ENCODE measurements around the gene C6orf132.

Gene C6orf132

DNA sequence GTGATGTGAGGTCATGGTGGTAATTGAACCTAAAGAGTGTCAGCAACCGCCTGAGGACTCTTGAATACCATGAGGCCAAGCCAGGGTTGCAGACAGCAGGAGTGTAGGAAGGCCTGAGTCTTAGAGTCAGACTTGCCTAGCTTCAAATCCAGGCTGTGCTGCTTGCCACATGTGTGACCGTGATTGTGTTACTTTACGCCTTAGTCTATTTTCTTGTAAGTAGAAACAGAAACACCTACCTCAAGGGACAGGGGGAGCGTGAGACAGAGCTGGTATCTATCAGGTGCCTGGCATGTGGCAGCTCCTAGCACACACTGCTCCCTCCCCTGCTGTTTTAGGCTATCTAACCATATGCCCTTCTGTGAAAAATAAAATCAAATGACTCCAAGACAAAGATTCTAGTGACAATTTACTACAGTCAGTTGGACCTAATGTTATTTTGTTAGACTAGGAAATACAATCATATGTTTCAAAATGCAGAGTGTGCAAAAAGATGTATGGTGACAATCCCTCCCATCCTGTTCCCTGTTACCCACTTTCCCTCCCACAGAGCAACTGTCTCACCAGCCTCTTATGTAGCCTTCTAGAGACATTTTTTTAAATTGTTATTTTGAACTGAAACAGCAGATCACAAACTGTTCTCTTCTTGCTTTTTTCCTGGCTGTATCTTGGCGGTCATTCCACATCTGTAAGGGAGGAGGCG, 70.4 kb downstream of the C6orf132 start:
- no peak for DNase-seq

DNA sequence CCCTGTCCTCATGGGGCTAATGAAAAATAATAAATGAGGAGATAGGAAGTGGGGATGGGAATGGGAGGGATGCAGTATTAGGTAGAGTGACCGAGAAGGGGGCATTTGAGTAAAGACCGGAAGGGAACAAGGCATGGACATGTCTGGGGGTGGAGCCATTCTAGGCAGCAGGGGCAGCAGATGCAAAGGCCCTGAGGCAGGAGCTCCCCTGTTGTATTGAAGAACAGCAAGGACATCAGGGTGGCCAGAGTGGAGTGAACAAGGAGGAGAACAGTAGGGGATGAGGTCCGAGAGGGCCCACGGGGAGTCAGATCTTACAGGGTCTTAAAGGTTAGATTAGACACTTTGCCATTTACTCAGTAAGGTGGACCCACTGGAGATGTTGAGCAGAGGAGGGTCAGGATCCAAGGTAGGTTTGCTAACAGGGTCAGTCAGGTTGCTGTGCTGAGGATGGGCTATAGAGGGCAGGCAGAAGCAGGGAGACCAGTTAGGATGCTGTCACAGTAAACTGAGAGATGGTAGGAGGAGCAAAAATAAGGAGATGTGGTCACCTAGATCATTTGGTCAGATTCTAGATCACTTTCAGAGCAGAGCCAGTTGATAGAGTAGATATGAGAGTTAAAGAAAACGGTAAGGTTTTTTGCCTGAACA, 73.4 kb downstream of the C6orf132 start:
- DNase-seq, result no peak

DNA sequence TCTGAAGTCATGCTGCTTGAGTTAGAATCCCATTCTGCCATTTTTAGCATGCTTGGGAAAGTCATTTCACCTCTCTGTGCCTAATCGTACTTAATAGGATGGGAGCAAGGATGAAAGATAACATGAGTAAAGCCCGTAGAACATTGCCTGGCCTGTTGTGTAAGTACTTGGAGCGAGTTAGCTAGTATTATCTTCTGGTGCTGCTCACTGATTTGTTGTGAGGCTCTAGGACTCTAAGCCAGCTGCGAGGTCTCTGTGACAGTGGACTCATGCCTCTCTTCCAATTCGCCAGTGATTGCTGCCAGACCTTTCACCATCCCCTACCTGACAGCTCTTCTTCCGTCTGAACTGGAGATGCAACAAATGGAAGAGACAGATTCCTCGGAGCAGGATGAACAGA, 74.2 kb downstream of the C6orf132 start:
- no peak for DNase-seq

DNA sequence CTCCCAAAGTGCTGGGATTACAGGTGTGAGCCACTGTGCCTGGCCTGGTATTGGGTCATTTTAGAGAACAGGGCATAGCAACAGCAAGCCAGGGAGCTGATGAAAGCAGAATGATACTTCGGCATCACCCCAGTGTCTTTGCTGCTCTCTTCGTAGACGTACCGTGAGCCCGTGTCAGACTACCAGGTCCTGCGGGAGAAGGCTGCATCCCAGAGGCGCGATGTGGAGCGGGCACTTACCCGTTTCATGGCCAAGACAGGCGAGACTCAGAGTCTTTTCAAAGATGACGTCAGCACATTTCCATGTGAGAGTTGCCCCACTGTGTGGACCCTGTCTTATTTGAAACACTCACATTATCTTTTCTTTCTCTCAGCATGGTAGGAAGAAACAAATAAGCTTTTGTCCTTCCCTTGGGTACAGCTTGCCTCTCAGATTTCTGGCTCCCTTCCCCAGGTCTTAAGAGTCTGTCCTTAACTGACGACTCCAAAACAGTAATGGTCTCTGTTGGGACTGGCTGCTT, 76.2 kb downstream of the C6orf132 start:
- DNase-seq, result no peak

DNA sequence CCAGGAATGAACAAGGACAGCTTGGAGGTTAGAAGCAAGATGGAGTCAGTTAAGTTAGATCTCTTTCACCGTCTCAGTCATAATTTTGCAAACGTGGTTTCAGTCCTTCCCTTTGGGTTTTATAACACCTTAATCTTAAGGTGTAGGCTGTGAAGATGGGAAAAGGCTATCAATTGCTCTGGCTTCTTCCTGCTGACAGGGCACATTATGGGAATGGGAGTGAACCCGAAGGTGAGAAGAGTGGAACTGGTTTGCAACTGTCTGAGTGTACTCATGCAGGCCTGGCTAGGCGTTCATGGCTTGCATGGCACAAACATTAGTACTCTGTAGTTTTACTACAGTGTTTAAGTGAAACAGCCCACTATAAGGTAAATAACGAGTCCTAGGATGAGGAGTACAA, 82.7 kb downstream of the C6orf132 start:
- no peak for DNase-seq

DNA sequence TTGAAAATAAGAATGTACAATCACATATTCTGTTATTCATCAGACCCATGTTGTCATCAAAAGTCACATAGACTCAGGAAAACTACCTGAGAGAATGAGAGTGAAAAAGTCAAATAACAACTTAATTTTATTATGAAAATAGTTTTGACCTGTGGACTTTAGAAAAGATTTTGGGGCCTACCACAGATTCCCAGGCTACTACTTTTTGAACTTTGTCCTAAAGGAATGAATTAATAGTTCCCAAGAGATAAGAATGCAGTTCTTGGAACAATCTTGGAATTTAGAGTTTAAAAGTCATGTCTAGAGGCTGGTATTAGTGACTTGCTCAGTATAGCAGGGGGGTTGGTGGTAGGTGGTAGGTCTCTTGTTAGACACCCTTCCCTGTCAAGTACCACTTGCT, 88.8 kb downstream of the C6orf132 start:
- DNase-seq, result no peak

DNA sequence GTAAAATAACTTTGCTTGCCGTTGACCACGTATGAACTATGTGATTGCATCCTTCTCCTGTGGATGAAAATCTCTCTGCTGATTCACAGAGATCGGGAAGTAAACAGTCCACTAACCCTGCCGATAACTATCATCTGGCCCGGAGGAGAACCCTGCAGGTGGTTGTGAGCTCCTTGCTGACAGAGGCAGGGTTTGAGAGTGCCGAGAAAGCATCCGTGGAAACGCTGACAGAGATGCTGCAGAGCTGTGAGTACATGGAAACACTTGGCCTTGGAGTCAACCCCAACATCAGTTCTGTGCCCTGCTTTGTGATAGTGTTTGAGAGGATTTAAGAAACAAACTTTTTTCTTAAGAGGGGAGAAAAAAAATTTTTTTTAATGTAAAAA, 91.2 kb downstream of the C6orf132 start:
- no peak for DNase-seq
